HCT116 (cell line): ENCODE results near the gene TECTA. TPM values are rescaled to one million over a fixed set of nuclear protein-coding genes. Genes with fewer than 3 reads are reported as not detected.

Experiments used
- ATAC-seq: fragments of 200-7000 bp; cut with Tn5 transposase; 2 replicates; pipeline ENCODE4 v1.9.1; 2020; ENCODE audit warnings: mild to moderate bottlenecking, moderate library complexity
- BruUV-seq: library from RNA; stranded (reverse); fragments of 400-500 nt; replicated peaks from 2 replicates; lab custom pipeline; 2021; lab: Mats Ljungman, UMichigan
- CTCF ChIA-PET: fragments of 300-600 bp; sonication (Branson Sonifier 250); formaldehyde crosslinking; loops from one replicate; lab custom pipeline; 2021; ENCODE audit warnings: antibody characterized with exemption; lab: Charles Lee
- POLR2A ChIA-PET: fragments of 300-600, 350-600 bp; sonication (Branson Sonifier 250); formaldehyde crosslinking; loops from one replicate; lab custom pipeline; 2021; ENCODE audit warnings: antibody characterized with exemption; lab: Charles Lee
- RAD21 ChIA-PET, 2 experiments: fragments of 300-600 bp; sonication (Branson Sonifier 250); formaldehyde crosslinking; loops; one replicate each; lab custom pipeline; 2023; ENCODE audit warnings: low total read pairs in 2 of 2; ENCODE audit not compliant: uncharacterized antibody in 2 of 2, unreplicated experiment in 2 of 2, low non-redundant PET in 1 of 2; lab: Charles Lee
- DNase-seq: peaks from one replicate; pipeline ENCODE4 v3.0.0-alpha.2; 2010; ENCODE audit warnings: low read depth, low spot score
- H2AFZ ChIP-seq: fragments of 200-600 bp; shearing (Covaris generic), sonication (generic); 2 replicates; pipeline ENCODE4 v1.6.1; 2017; ENCODE audit warnings: low read depth, mixed run types, mixed read lengths, antibody characterized with exemption, low read length; ENCODE audit not compliant: poor library complexity, severe bottlenecking
- H3K27ac ChIP-seq: 2 replicates; pipeline ENCODE4 v1.5.1; 2012; ENCODE audit warnings: low read depth, low read length
- H3K27me3 ChIP-seq: fragments of 200-600 bp; sonication (generic); 2 replicates; pipeline ENCODE4 v1.6.1; 2016; ENCODE audit warnings: mixed run types, low read length, mixed read lengths; ENCODE audit not compliant: insufficient read depth
- H3K36me3 ChIP-seq, 2 experiments: fragments of 200-500 bp in 1 of 2; fragments of 200-600 bp in 1 of 2; sonication (Bioruptor generic) in 1 of 2; sonication (generic) in 1 of 2; 2 replicates each; pipeline versions ENCODE4 v1.5.1 to v1.6.1; 2014 to 2016; ENCODE audit warnings: low read length in 2 of 2, inconsistent platforms in 1 of 2, mixed read lengths in 1 of 2, mixed run types in 1 of 2; ENCODE audit not compliant: insufficient read depth in 2 of 2, control insufficient read depth in 1 of 2
- H3K4me1 ChIP-seq, 2 experiments: fragments of 200-600 bp in 1 of 2; sonication (generic) in 1 of 2; 2 replicates each; pipeline versions ENCODE4 v1.5.1 to v1.6.1; 2012 to 2017; ENCODE audit warnings: low read length in 2 of 2, inconsistent platforms in 1 of 2, mild to moderate bottlenecking in 1 of 2, mixed read lengths in 1 of 2, mixed run types in 1 of 2, moderate library complexity in 1 of 2; ENCODE audit not compliant: insufficient read depth in 2 of 2, control insufficient read depth in 1 of 2
- H3K4me2 ChIP-seq: fragments of 200-600 bp; sonication (generic); 2 replicates; pipeline ENCODE4 v1.6.1; 2017; ENCODE audit warnings: mixed run types, low read length, mixed read lengths
- H3K4me3 ChIP-seq, 2 experiments: fragments of 200-600 bp in 1 of 2; sonication (generic) in 1 of 2; replicated peaks in 1 of 2; 2 replicates each; pipeline ENCODE4 v1.5.1; 2011 to 2016; ENCODE audit warnings: low read length in 2 of 2, control low read depth in 1 of 2, low read depth in 1 of 2, mild to moderate bottlenecking in 1 of 2, mixed read lengths in 1 of 2, mixed run types in 1 of 2
- H3K79me2 ChIP-seq: fragments of 200-600 bp; sonication (generic); 2 replicates; pipeline ENCODE4 v1.6.1; 2017; ENCODE audit warnings: mild to moderate bottlenecking, mixed run types, low read length, moderate library complexity, mixed read lengths; ENCODE audit not compliant: insufficient read depth
- H3K9ac ChIP-seq: fragments of 200-600 bp; sonication (generic); 2 replicates; pipeline ENCODE4 v1.6.1; 2016; ENCODE audit warnings: low read length, mixed read lengths
- H3K9me2 ChIP-seq: fragments of 200-600 bp; sonication (generic), shearing (Covaris generic); 2 replicates; pipeline ENCODE4 v1.6.1; 2017; ENCODE audit warnings: mixed run types, mild to moderate bottlenecking, moderate library complexity; ENCODE audit not compliant: insufficient read depth
- H3K9me3 ChIP-seq, 2 experiments: fragments of 200-500 bp in 1 of 2; fragments of 200-600 bp in 1 of 2; sonication (Bioruptor generic) in 1 of 2; sonication (generic) in 1 of 2; 2 replicates each; pipeline ENCODE4 v1.6.1; 2014 to 2017; ENCODE audit warnings: low read length in 2 of 2, mixed read lengths in 2 of 2, inconsistent platforms in 1 of 2, low read depth in 1 of 2, mild to moderate bottlenecking in 1 of 2, mixed run types in 1 of 2, moderate library complexity in 1 of 2; ENCODE audit not compliant: control insufficient read depth in 1 of 2, insufficient read depth in 1 of 2
- H4K20me1 ChIP-seq: fragments of 200-600 bp; sonication (generic), shearing (Covaris generic); 2 replicates; pipeline ENCODE4 v1.6.1; 2017; ENCODE audit warnings: mixed run types, mild to moderate bottlenecking, moderate library complexity; ENCODE audit not compliant: insufficient read depth
- CBX3 ChIP-seq: IDR thresholded peaks from 2 replicates; pipeline ENCODE4 v1.6.1; 2012; ENCODE audit warnings: low read depth
- CEBPB ChIP-seq: IDR thresholded peaks from 2 replicates; pipeline ENCODE4 v1.6.1; 2012; ENCODE audit warnings: low read depth
- EGR1 ChIP-seq: IDR thresholded peaks from 2 replicates; pipeline ENCODE4 v1.6.1; 2012; ENCODE audit warnings: low read depth
- ELF1 ChIP-seq: IDR thresholded peaks from 2 replicates; pipeline ENCODE4 v1.6.1; 2012; ENCODE audit warnings: low read depth, borderline replicate concordance
- EZH2 ChIP-seq: fragments of 200-600 bp; sonication (generic); IDR thresholded peaks from 2 replicates; pipeline ENCODE4 v1.6.1; 2017; ENCODE audit warnings: antibody characterized with exemption, mixed run types
- EZH2phosphoT487 ChIP-seq: fragments of 200-600 bp; IDR thresholded peaks from 2 replicates; pipeline ENCODE4 v1.6.1; 2018; ENCODE audit warnings: antibody characterized with exemption, borderline replicate concordance
- FOSL1 ChIP-seq: IDR thresholded peaks from 2 replicates; pipeline ENCODE4 v1.6.1; 2012; ENCODE audit warnings: low read depth
- MAX ChIP-seq: IDR thresholded peaks from 2 replicates; pipeline ENCODE4 v1.6.1; 2012
- POLR2AphosphoS5 ChIP-seq: IDR thresholded peaks from 2 replicates; pipeline ENCODE4 v1.6.1; 2011; ENCODE audit warnings: mild to moderate bottlenecking, low read depth, low read length, moderate library complexity
- RAD21 ChIP-seq: IDR thresholded peaks from 2 replicates; pipeline ENCODE4 v1.6.1; 2012; ENCODE audit warnings: low read depth, mild to moderate bottlenecking
- REST ChIP-seq: IDR thresholded peaks from 2 replicates; pipeline ENCODE4 v1.6.1; 2012; ENCODE audit warnings: low read depth
- SIN3A ChIP-seq: IDR thresholded peaks from 2 replicates; pipeline ENCODE4 v1.6.1; 2012; ENCODE audit warnings: low read depth
- SP1 ChIP-seq: IDR thresholded peaks from 2 replicates; pipeline ENCODE4 v1.6.1; 2012; ENCODE audit warnings: low read depth
- TCF7L2 ChIP-seq: IDR thresholded peaks from 2 replicates; pipeline ENCODE4 v1.7.0; 2011; ENCODE audit warnings: borderline replicate concordance, inconsistent platforms; ENCODE audit not compliant: insufficient read depth, insufficient read length; ENCODE audit errors: extremely low read depth
- ZBTB33 ChIP-seq: IDR thresholded peaks from 2 replicates; pipeline ENCODE4 v1.6.1; 2011; ENCODE audit warnings: mild to moderate bottlenecking, low read length, moderate library complexity; ENCODE audit not compliant: insufficient replicate concordance; ENCODE audit errors: extremely low read depth
- ZFX ChIP-seq: fragments of 450-650 bp; IDR thresholded peaks from 2 replicates; pipeline ENCODE4 v1.6.1; 2017
- ZNF274 ChIP-seq: fragments of 200-500 bp; sonication (Bioruptor generic); IDR thresholded peaks from 2 replicates; pipeline ENCODE4 v1.6.1; 2014; ENCODE audit warnings: mild to moderate bottlenecking, low read depth, low read length, inconsistent platforms
- intact Hi-C: fragments of 100-400 bp; cut with micrococcal nuclease; formaldehyde crosslinking; loops from 2 replicates; pipeline ENCODE4 v1.10.0; 2022
- total RNA-seq: library from RNA; stranded (reverse); gene quantifications from one replicate; pipeline ENCODE4 v1.2.1, GENCODE V29; 2021; ENCODE audit not compliant: unreplicated experiment
- TF ChIP-seq, protein P1 (sequence below), 3 experiments: fragments of 200-600 bp in 1 of 3; sonication (generic) in 1 of 3; IDR thresholded peaks in 2 of 3; conservative IDR thresholded peaks in 1 of 3; 2 replicates each; pipeline ENCODE4 v1.5.1; 2012 to 2017; ENCODE audit warnings: low read depth in 2 of 3, low read length in 2 of 3, antibody characterized with exemption in 1 of 3, borderline replicate concordance in 1 of 3, control low read depth in 1 of 3, mild to moderate bottlenecking in 1 of 3, mixed read lengths in 1 of 3, mixed run types in 1 of 3, moderate library complexity in 1 of 3; ENCODE audit not compliant: insufficient read depth in 1 of 3

The TECTA gene
- total RNA-seq, 1 experiment from 2014 or later, result 0.81 TPM

DNA sequence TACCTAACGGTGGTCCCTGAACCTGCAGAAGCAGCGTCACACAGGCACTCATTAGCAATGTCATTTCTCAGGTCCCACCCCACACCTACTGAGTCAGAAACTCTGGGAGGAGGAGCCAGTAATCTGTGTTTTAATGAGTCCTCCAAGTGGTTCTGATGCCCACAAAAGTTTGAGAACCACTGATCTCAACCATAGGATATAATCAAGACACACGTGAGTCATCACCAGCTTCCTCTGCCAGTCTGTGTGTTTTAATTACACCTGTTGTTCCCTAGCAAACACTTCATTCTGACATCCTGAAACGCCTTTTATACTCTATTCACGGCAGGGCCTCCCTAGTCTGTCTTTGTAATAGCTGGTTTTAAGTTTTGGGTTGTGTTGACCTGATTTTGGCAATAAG, 5.8 kb downstream of the TECTA start:
- ChIA-PET RAD21 (no interaction called here), CTCF (no interaction called here)
- no peaks in the 10 kb centered on the region for H3K9me3 ChIP-seq
- no peak for TF ChIP-seq EGR1
- no peak for TF ChIP-seq MAX
- no peak for TF ChIP-seq ZBTB33
- TF ChIP-seq, protein P1, sequence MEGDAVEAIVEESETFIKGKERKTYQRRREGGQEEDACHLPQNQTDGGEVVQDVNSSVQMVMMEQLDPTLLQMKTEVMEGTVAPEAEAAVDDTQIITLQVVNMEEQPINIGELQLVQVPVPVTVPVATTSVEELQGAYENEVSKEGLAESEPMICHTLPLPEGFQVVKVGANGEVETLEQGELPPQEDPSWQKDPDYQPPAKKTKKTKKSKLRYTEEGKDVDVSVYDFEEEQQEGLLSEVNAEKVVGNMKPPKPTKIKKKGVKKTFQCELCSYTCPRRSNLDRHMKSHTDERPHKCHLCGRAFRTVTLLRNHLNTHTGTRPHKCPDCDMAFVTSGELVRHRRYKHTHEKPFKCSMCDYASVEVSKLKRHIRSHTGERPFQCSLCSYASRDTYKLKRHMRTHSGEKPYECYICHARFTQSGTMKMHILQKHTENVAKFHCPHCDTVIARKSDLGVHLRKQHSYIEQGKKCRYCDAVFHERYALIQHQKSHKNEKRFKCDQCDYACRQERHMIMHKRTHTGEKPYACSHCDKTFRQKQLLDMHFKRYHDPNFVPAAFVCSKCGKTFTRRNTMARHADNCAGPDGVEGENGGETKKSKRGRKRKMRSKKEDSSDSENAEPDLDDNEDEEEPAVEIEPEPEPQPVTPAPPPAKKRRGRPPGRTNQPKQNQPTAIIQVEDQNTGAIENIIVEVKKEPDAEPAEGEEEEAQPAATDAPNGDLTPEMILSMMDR (IDR thresholded peaks at IDR 0.05 in 2 of 3, conservative IDR thresholded peaks at IDR 0.05 in 1 of 3; ENCODE audit: borderline replicate concordance in 1 of 3, insufficient read depth in 1 of 3, low read depth in 2 of 3, low read length in 2 of 3), result no peak
- TF ChIP-seq TCF7L2, result no peak
- no peak for TF ChIP-seq FOSL1
- TF ChIP-seq ZNF274, result no peak
- TF ChIP-seq EZH2phosphoT487, result no peak
- no peak for TF ChIP-seq ELF1
- no peak for TF ChIP-seq SP1
- no peak for TF ChIP-seq EZH2
- no peak for TF ChIP-seq ZFX
- TF ChIP-seq REST, result no peak
- no peak for TF ChIP-seq POLR2AphosphoS5
- TF ChIP-seq CEBPB, result no peak
- no peak for TF ChIP-seq SIN3A
- TF ChIP-seq RAD21, result no peak
- TF ChIP-seq CBX3, result no peak
- TF ChIP-seq, all 23 proteins: peak for 0
- H3K4me1 ChIP-seq, result no peaks in the 10 kb centered on the region
- no peak overlapping the region for H2AFZ ChIP-seq
- no peak overlapping the region for H3K4me2 ChIP-seq
- no peak for DNase-seq
- H3K79me2 ChIP-seq, result no peaks in the 10 kb centered on the region
- no peaks in the 10 kb centered on the region for H4K20me1 ChIP-seq
- H3K36me3 ChIP-seq, result no peaks in the 10 kb centered on the region
- H3K9ac ChIP-seq, result no peak overlapping the region
- ATAC-seq, result no peak
- H3K27me3 ChIP-seq, result peaks cover 4% of the 10 kb centered on the region; the same call in 1 of the 2 replicates
- intact Hi-C loops, result no loop called here
- H3K4me3 ChIP-seq, result no peak overlapping the region
- POLR2A ChIA-PET, result no interaction called here
- no TSS peak for BruUV-seq
- H3K27ac ChIP-seq, result no peak overlapping the region
- H3K9me2 ChIP-seq, result no peaks in the 10 kb centered on the region
